Mammary epithelial cell (primary cell): ENCODE measurements around the gene ZNF236.

Source experiments
- EZH2 ChIP-seq: IDR thresholded peaks from 2 replicates; pipeline ENCODE4 v1.6.1; 2012; ENCODE audit warnings: low read length, inconsistent platforms, borderline replicate concordance
- TF ChIP-seq, protein P1 (sequence below), 2 donors: IDR thresholded peaks in 1 of 2; conservative IDR thresholded peaks in 1 of 2; 2 replicates each; pipeline ENCODE4 v1.5.1; 2011 to 2012; ENCODE audit warnings: inconsistent platforms in 2 of 2, low read length in 2 of 2, mild to moderate bottlenecking in 2 of 2, control low read depth in 1 of 2, low read depth in 1 of 2; ENCODE audit not compliant: insufficient read depth in 1 of 2; ENCODE audit errors: extremely low read depth in 1 of 2

- TF ChIP-seq, protein P1, sequence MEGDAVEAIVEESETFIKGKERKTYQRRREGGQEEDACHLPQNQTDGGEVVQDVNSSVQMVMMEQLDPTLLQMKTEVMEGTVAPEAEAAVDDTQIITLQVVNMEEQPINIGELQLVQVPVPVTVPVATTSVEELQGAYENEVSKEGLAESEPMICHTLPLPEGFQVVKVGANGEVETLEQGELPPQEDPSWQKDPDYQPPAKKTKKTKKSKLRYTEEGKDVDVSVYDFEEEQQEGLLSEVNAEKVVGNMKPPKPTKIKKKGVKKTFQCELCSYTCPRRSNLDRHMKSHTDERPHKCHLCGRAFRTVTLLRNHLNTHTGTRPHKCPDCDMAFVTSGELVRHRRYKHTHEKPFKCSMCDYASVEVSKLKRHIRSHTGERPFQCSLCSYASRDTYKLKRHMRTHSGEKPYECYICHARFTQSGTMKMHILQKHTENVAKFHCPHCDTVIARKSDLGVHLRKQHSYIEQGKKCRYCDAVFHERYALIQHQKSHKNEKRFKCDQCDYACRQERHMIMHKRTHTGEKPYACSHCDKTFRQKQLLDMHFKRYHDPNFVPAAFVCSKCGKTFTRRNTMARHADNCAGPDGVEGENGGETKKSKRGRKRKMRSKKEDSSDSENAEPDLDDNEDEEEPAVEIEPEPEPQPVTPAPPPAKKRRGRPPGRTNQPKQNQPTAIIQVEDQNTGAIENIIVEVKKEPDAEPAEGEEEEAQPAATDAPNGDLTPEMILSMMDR (conservative IDR thresholded peaks at IDR 0.05 in 1 of 2, IDR thresholded peaks at IDR 0.05 in 1 of 2; ENCODE audit: extremely low read depth in 1 of 2, insufficient read depth in 1 of 2, low read depth in 1 of 2, low read length in 2 of 2), result no peak
- TF ChIP-seq EZH2, result no peak
Observed at GRCh38 chr18:76894566-76895346, 72.4 kb downstream of the ZNF236 start.
